Amygdala (tissue), 56 donors: ENCODE data around the gene PIP4K2C.

Source experiments
- DNase-seq, 56 donors: peaks; one replicate each; lab custom pipeline; 2025; lab: John Stamatoyannopoulos, UW

The PIP4K2C gene

DNA sequence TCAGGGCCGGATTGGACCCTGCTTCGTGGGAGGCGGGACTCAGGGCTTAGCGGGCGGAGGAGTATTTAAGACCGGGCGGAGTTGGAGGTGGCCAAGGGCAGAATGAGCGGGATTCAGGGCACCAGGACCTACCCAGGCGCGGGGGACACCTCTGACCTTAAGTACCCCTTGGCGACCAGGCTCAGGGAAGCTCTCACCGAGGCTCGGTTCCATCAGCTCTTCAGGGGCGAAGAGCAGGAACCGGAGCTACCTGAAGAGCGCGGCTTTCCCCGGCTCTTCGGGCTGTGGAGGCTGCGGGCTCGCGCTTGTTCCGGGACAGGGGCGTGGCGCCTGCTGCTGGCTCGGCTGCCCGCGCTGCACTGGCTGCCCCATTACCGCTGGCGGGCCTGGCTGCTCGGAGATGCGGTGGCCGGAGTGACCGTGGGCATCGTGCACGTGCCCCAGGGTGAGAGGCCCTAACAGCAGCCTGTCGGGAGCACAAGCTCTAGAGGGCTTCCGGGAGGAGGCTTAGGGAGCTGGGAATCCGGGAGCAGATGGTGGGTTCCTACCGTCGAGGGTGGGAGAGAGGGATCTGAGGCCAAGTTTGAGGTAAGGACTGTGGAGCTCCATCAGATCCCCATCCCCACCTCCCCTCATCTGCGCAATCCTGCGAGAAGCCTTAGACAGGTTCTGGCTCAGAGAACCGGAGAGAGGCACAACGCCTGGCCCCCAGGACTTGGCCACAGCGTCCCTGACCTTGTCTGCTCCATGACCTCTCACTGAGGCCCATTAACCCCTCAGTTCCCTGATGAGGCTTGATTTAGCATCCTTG, 28.6 kb downstream of the PIP4K2C start:
- no peak for DNase-seq

DNA sequence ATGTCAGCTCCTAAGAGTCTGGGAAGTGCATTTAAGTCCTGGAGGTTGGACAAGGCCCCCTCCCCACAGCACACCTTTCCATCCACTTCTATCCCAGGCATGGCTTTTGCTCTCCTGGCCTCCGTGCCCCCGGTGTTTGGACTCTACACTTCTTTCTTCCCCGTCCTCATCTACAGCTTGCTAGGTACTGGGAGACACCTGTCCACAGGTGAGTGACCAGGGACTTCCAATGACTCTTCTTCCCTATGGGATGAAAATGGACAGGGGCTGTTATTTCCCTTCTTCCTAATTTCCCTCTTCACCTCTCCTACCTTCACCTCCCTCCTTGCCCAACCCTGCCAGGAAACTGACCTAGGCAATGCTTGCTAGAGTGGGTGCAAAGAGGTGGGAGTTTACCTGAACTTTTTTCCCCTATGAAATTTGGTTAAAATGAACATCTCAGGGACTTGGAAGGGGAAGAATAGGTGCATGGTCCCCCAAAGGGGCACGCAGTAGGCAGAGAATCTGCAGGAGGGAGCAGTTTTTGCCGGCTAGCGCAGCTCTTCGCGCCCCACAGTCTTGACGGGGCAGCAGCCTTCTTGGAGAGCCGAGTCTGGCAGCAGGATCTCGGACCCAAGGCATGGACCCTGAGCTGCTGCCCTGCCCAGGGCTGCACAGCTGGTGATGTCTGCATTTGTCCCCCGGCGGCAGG, 29.4 kb downstream of the PIP4K2C start:
- no peak for DNase-seq

DNA sequence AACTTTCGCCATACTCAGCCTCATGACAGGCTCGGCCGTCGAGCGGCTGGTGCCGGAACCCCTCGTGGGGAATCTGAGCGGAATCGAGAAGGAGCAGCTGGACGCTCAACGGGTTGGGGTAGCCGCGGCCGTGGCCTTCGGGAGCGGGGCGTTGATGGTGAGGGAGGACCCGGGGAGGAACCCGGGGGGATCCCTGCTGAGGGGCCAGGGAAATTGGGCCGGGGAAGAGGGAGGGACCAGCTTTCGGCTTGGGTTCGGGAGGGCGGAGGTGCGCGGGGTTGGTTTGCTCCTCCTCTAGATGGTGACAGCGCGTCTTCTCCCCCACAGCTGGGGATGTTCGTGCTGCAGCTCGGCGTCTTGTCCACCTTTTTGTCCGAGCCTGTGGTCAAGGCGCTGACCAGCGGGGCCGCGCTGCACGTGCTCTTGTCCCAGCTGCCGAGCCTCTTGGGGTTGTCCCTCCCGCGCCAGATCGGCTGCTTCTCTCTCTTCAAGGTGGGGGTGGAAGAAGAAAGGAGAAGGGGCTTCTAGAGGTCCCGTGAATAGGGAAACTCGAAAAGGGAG, 30.0 kb downstream of the PIP4K2C start:
- DNase-seq = no peak

DNA sequence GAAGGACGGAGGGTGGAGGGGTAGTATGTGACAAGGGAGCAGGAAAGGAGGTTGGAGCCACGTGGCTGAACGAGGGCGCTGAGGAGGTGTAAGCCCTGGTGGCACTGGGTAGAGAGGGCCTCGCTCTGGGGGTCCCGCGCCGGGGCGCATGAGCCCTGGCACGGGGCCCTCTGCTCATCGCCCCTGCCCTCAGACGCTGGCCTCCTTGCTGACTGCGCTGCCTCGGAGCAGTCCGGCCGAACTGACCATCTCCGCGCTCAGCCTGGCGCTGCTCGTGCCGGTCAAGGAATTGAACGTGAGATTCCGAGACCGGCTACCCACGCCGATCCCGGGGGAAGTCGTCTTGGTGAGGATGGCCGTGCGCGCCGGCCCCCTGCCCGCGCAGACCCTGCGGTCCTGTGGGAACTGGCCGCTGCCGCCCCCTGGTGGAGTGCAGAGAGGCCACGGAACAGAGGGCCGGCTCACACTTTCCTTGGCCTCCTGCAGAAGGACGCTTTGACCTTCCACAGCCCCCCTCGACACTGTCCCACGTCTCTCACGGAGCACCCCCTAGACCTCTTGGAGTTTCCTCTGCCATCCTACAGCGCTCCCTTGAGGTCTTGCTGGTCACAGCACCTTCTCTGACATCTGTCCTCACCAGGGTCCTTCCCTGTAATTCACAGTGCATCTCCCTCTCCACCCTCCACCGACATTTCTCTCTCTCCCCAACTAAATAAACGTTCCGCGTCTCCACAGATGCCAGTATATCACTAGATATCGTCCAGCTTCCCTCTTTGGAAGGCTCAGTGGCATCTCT, 30.7 kb downstream of the PIP4K2C start:
- DNase-seq = peak in 24 of 56 donors; percentile 15 to 69 (median 37)

DNA sequence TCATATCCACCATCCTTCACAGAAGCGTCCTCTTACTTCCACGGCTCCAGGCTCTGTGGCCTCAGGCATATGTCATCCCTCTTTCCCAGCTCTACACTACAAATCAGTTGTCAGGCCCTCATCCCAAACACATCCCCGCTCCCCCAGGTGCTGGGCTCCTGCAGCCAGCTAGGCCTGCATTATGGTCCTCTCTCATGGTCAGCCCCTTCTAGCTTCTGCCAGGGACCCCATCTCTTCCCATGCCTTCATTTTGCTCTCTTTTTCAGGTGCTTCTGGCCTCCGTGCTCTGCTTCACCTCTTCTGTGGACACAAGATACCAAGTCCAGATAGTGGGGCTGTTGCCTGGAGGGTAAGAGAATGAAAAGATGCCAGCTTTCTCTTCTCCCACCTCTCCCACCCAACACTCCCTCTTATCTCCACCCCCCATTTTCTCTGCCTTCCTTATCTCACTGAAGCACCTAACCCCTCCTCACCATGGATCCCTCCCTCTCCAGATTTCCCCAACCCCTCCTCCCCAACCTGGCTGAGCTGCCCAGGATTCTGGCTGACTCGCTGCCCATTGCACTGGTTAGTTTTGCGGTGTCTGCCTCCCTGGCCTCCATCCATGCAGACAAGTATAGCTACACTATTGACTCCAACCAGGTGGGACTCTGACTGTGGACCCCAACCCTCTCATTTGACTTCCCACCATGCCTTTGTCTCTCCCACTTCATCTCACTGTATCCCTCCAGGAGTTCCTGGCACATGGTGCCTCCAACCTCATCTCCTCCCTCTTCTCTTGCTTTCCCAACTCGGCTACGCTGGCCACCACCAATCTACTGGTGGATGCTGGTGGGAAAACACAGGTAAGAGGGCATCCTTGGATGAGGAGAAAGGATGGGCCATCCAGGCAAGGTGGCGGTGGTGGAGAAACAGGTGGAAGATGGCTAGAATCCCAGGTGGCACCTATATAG, 31.6 kb downstream of the PIP4K2C start:
- no peak for DNase-seq

DNA sequence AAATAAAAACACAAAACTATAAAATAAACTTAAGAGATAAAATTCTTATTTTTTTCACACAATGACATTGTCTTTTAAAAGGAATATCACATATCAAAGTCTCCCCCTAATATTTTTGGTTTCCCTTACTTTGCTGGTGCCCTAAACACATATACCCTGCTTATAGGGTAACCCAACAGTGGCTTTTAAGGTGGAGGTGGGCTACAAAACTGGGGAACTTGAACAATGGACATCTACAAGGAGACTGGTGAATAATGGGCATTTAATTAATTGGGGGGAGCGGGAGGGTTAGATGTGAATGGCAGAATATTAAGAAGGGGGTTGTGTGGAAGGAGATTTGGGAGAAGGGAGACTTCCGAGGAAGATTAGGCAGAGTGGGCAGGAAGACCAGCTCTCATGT, 32.4 kb downstream of the PIP4K2C start:
- no peak for DNase-seq

DNA sequence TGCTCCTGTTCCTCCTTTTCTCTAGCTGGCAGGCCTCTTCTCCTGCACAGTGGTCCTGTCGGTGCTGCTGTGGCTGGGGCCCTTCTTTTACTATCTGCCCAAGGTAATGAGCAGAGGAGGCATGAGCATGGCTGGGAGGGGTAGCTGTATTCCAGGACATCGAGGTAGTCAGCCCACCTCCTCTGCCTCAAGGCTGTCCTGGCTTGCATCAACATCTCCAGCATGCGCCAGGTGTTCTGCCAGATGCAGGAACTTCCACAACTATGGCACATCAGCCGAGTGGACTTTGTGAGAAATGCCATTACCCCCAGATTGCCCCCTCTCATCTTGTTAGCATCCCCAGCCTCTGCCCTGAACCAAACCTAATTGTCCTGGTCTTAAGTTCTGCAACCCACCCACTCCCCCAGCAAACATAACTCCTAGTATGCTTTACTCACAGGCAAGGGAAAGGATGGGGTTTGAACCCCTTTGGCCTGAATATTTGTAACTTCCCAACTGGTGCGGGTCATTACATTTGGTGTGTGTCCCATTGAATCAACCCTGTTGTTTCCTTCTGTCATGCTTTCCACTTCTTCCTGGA, 32.9 kb downstream of the PIP4K2C start:
- DNase-seq = no peak

DNA sequence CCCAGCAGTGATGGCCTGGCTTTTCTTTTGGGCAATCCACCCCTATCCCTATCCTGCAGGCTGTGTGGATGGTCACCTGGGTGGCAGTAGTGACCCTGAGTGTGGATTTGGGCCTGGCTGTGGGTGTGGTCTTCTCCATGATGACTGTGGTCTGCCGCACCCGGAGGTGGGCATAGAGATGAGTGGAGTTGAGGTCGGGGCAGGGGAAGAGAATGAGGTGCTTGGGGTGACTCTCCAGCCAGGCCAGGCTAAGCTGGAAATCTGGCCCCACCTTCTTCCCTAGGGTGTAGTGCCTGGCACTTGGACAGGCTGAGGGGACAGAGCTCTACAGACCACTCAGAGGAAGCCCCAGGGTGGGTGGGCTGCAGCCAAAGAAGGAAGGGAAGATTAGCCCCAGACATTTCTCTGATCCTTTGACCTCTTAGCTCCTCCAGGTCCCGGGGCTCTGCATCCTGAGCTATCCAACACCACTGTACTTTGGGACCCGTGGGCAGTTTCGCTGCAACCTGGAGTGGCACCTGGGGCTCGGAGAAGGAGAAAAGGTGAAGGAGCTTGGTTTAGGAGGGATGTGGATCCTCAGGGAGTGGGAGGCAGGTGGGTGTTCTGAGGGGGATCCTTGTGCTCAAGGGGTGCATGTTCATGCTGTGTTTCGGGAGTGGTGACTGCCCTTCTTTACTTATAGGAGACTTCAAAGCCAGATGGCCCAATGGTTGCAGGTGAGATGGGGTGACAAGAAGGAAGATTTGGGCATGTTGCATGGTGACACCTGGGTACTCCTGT, 33.6 kb downstream of the PIP4K2C start:
- DNase-seq = no peak

DNA sequence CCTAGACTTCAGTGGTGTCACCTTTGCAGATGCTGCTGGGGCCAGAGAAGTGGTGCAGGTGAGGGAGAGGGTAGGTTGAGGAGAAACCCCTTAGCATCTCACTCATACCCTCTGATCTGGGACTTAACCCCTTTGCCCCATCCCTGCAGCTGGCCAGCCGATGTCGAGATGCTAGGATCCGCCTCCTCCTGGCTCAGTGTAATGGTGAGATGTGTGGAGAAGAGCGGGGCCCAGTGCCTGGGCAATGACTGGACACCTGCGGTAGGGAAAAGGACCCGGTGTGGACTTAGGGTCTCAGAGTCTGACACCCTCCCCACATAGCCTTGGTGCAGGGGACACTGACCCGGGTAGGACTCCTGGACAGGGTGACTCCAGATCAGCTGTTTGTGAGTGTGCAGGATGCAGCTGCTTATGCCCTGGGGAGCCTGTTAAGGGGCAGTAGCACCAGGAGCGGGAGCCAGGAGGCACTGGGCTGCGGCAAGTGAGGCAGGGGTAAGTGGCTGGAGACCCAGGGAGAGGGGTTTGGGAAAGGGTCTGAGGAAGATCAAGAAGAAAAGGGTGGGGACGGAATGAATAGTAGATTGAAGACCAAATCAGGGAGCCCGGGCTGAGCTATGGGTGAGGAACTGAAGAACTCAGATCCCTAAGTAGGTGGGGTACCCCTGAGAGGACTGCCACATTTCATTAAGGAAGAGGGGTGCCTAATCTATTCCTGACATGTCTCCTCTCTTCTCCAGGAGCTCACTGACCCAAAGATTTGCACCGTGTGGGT, 34.5 kb downstream of the PIP4K2C start:
- DNase-seq = no peak

DNA sequence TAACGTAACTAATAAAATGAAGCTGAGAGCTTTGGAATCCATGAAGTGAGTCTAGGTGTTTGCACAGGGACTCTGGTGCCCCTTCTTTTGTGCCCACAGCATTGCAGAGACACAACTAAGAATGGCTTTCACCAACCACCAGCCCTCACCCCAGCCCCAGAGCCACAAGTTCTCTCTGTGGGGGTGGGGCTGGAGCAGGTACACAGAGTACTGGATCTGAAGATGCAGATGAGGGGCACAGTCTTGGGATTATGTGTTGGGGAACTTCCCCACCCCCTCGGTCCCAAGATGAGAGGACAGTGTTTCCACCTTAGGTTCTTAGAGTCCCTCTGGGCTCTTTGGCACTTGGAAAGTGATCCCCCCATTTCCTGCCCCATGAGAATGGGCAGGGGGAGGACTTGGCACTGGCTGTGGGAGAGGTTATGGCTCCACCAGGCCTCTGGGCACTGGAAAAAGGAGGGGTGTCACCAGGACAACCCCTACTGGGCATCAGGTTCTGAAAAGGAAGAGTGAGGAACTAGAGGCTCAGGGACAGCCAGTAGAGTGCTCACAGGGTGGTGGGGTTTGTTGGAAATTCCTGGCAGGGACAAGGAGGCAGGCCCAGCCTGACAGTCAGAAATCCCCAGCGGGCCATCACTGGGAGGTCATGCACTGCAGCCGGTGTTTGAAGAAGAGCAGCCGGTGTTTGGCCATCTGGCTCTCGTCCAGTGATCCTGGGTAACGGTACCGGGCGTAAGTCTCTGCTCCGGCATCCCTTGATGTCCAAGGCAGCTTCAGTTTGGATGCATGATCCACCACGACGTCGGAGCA, 35.3 kb downstream of the PIP4K2C start:
- no peak for DNase-seq

DNA sequence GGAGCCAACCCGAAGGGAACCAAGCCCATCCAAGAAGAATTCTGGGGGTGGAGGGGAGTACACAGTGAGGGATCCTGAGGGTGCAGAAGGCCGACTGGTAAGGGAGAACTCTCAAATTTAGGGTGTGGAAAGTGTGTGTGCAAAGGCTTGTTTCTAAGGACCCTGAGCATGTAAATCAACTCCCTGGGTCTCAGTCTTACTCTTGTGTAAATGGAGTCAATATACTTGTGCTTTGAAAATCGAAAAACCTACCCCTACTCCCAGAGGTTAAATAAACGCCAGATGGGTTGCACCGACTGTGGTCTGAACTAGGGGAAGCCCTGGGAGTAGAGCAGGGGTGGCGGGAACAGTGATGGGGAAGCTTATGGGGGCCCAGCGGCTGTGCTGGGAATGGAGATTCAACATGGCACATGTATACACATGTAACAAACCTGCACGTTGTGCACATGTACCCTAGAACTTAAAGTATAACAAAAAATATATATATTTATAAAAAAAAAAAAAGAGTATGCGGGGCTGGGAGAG, 36.0 kb downstream of the PIP4K2C start:
- DNase-seq = no peak

DNA sequence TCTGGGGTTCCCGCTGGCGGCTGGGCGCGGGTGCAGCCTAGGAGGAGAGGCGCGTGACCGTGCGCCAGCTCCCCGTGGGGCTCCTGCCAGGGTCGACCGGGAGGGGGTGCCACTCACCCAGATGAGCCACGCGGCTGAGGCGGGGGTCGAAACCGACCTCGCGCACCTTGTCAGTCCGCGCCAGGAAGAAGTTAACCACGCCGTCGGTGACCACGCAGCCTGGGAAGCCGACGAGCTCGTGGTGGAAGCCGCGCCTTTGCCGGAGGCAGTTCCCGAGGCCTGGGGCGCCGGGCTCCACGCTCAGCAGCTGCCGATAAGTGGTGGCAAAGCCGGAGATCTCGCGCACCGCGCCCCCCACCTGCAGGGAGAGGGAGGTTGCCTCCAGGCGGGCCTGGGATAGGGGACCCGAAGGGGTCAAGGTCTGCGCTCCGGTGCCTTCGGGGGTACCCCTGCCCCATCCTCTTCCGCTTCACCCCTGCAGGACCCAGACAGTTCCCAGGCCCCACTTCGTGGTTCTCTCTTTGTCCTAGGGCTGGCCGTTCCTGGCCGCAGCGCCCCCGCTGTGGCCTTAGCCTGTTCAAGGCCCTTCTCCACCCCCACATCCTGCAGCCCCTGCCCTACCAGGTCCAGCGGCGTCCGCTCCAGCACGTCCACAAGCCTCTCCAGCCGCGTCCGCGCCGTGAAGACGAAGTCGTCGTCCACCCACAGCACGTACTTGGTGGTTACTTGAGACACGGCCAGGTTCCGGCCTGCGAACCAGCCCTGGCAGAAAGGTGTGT, 36.7 kb downstream of the PIP4K2C start:
- no peak for DNase-seq

DNA sequence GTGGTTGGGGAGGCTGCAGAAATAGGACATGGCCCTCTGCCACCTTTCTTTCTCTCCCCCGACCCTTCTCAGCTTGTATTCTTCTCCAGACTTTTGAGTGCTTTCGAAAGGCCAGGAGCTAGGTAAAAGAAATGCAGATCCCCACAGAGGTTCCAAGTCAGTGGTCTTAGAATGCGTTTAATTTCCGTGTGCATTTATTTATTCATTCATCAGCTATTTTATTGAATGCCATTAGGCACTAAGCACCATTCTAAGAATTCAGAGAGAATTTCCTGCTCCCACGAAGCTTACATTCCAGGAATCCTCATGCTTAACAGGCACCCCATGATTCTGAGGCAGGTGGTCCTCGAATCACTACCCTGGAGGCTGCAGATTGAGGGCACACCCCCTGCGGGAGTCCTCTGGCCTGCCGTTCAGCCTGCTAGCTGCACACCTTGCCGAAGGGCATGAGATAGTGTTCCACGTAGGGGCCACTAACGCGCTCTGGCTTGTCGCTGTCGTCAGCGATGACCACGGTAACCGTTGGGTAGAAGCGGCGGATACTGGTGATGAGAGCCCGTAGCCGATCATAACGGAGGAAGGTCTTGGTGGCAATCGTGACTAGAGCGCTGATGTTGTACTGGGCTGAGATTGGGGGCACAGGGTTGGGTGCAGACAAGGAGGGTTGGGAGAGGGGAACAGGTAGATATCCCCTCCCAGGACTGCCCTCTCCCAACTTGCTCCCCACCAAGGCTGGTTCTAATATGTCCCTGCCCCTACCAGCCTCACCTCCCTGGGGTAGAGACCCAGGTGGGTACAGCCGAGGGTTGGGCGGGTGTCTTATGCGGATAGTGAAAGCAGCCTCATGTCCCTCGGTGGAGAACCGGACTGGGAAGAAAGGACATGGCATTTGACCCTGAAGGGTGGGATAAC, 37.5 kb downstream of the PIP4K2C start:
- no peak for DNase-seq

DNA sequence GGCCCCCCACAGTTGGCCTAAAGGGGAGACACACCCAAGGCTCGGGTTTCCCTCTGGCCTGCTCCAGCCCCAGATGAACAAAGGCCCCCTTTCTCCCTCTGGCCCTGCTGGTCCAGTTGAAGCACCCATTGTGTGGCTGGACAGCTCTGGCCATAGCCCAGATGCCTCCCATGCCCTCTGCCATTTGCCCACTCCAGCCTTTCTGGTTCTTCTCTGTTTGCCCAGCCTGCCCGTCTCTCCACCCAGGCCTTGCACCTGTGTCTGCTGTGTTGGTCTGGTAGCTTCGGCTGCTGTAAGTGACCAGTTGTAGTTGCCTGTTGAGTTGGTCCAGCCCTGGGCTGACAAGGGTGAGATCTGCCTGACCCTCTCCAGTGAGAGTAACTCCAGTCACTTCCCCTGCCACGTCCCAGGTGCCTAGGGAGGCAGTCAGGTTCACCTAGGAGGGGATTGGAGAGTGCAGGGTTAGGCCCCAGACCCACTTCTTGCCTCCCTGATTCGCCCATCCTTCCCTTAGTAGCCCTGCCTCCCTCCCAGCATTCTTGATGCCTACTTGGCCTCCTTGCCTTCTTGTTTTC, 39.0 kb downstream of the PIP4K2C start:
- peak in 35 of 56 donors; percentile 25 to 80 (median 53) for DNase-seq
